ENCODE data around the gene PLPPR1.

DNA sequence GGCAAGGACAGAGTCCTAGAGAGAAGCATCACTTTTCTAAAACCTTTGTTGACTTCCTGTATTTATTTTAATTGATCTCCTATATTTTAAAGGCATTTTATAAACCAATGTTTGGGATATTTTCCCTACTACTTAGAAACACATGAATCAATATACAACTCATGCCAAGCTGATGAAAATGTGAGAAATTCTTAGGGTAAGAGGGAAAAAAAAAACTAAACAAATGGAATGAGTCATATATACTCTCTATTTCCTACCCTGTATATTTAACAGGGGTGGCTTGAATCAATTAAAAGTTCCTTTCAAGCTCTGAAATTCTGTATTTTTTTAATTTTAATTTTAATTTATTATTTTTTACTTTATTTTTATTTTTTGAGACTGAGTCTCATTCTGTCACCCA lies 336.7 kb downstream of the PLPPR1 start:
- TF ChIP-seq, protein P1, sequence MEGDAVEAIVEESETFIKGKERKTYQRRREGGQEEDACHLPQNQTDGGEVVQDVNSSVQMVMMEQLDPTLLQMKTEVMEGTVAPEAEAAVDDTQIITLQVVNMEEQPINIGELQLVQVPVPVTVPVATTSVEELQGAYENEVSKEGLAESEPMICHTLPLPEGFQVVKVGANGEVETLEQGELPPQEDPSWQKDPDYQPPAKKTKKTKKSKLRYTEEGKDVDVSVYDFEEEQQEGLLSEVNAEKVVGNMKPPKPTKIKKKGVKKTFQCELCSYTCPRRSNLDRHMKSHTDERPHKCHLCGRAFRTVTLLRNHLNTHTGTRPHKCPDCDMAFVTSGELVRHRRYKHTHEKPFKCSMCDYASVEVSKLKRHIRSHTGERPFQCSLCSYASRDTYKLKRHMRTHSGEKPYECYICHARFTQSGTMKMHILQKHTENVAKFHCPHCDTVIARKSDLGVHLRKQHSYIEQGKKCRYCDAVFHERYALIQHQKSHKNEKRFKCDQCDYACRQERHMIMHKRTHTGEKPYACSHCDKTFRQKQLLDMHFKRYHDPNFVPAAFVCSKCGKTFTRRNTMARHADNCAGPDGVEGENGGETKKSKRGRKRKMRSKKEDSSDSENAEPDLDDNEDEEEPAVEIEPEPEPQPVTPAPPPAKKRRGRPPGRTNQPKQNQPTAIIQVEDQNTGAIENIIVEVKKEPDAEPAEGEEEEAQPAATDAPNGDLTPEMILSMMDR (conservative IDR thresholded peaks at IDR 0.05; ENCODE audit: low read length), result no peak
- TF ChIP-seq EZH2phosphoT487 (IDR thresholded peaks at IDR 0.05; ENCODE audit: borderline replicate concordance), result no peak

Data from Loucy (cell line).